T-helper 22 cell (primary cell): ENCODE results near the gene GRM1.

Experiments
- DNase-seq: peaks from one replicate; pipeline ENCODE4 v3.0.0-alpha.2; 2020; ENCODE audit warnings: low read depth

GRM1 gene

DNA sequence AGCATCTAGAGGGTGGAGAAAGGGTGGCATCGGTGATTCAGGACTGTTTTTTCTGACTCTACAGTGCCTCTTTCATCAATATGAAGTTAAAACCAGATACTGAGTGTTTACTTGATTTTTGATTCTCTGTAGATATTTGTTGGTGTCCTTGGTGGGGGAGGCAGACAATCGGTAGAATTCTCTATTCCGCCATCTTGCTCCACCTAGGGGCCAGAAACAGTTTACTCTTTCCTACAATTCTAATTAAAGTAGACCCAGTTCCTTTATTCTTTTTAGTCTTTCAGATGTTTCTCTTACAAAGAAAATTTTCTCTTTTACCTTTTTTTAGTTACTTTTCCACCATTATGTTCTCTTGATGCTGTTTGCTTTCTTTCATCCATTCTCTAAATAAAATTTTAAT lies 352.6 kb downstream of the GRM1 start:
- DNase-seq = no peak

DNA sequence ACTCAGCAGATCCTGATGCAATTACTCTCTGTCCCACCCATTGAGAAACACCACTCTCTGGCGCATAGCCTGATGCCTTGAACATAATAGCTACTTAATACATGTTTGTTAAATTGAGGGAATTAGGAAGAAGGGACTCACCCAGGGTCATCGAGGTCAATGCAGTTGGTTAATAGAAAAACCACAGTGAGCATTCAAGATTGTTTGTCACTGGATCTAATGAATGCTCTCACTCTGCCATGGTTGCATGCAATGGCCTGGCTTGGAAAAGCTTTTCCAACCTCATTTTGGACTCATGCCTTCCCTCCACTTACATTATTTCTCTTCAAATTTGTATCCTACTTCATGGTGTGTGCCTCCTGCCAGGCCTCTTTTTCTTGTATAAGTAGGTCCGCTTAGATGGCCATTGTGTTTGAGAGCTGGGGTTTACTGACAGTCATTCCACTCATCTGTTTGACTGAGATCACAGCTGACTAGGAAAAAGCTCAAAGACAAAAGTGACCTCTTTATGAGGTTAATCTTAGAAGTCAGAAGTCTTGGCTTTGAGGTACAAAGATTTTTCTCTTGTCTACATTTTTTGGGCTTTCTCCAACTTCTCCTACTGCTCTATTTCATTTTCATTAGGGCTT lies 360.0 kb downstream of the GRM1 start:
- no peak for DNase-seq

DNA sequence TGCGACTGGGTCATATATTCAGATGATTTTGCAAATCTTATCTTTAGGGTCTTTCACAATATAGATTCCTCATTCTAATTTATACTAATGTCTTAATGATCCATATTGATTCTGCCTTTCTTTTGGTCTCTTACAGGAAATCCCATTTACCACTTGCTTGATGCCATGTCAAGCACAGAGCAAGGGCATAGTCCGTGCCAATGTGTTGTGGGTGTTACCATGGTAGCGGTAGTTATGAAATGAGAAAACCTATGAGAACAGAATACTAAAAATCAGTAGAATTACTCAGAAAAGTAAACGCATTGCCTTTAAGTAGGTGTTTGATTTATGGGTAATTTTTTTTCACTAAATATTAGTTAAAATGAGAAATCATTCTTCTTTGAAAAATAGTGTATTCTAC lies 360.9 kb downstream of the GRM1 start:
- no peak for DNase-seq

DNA sequence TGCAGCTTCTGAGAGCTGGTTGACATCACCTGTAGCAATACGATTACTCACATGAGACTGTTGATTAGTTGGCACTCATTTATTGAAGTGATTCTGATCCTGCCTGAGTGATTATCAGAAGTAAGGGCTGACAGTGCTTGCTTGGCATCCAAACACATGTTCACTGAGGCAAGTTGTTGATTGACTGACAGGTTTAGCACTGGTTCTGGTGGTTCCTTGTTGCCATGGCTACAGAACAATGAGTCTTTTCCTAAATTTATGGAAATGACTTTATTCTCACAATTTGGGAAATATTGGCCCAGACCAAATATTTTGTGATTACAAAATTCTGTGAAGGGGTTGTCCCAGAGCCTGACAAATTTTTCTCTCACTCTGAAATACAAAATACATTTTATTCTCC lies 368.8 kb downstream of the GRM1 start:
- DNase-seq = no peak

DNA sequence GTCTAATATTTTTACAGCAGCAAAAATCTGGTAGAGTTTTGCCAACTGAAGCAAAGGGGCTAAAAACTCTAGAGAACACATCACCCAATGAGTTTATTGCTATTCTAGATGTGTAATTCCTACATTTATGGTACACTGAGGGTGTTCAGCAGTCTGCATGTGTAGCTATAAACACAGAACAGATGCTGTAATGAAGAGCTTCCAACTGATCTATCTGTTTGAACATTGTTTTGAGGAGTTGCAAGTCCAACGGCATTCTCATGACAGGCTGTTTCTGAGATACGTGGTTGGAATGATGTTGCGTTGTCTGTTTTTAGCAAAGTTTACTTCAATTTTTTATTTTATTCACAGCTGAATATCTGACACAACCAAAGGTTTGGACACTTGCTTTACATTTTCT lies 373.6 kb downstream of the GRM1 start:
- DNase-seq = no peak

DNA sequence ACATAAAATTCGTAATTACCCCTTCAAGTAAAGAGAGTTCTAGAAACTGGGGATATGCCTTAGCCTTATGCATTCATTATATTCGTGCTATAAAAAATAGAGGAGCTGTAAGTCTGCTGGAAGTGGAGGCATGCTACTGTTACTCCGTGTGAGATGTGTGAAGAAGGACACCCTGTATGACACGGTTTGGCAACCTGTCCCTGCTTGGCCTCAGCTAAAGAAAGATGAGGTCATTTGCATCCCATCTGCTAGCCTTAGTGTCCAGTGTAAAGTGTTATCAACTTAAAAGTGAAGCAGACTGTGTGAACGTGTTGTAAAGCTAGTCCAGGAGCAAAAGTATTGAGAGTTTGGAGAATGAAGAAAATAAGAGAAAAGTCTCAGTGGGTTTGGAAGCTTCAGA lies 379.7 kb downstream of the GRM1 start:
- DNase-seq = no peak

DNA sequence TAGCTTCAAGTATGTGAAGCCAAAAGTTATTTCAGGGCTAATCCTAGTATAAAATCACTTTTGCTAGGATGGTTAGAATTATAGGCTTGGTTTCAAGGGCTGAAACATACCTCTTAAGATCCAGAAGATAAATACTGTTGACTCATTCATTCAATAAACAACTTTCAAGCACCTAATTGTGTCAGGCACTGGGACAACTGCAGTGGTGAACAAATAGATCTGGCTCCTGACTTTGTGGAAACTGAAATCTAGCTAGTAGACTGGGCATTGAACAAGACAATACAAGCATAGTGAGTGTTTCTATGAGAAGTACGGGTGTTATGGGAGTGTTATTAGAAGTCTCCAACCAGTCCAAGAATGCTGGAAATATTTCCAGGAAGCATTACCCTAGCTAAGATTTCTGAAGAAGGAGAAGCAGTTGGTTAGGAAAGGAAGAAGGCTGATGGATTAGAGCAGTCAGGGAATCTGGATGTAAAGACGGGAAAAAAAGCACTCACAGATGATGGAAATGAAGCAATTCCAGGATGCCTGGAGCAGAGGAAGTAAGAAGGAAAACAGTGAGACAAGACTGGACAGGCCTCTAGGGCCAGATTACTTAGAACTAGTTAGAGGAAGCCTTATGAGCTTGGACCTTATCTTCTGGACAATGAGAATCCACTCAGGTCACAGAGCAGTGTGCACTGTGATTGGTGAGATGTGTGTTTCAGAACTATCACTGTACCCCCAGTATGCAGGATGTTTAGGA lies 382.2 kb downstream of the GRM1 start:
- DNase-seq = no peak

DNA sequence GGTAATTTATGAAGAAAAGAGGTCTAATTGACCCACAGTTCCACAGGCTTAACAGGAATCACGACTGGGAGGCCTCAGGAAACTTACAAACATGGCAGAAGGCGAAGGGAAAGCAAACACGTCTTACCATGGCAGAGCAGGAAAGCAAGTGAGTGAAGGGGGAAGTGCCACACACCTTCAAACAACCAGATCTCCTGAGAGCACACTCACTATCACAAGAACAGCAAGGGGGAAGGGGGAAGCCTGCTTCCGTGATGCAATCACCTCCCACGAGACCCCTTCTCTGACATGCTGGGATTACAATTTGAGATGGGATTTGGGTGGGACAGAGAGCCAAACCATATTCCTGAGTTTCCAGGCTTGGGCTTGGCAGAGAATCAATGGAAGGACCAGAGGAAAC lies 390.7 kb downstream of the GRM1 start:
- DNase-seq = no peak

DNA sequence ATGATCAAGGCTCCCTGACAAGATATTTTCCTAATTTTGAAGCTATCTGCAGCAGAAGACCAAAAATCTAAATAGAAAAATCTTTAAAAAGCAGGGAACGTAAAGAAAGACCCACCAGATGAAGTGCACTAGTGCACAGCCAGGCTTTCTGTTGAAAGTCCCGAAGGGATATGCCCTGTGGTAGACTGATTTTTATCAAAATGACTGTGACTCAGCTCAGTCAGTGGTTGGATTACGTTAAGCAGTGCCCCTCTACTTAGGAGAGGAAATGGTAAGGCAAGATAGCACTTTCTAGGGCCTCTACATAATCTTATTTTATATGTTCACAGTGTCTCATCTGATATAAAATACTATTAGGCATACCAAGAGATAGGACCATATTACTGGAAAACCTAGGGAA lies 391.4 kb downstream of the GRM1 start:
- DNase-seq = no peak

DNA sequence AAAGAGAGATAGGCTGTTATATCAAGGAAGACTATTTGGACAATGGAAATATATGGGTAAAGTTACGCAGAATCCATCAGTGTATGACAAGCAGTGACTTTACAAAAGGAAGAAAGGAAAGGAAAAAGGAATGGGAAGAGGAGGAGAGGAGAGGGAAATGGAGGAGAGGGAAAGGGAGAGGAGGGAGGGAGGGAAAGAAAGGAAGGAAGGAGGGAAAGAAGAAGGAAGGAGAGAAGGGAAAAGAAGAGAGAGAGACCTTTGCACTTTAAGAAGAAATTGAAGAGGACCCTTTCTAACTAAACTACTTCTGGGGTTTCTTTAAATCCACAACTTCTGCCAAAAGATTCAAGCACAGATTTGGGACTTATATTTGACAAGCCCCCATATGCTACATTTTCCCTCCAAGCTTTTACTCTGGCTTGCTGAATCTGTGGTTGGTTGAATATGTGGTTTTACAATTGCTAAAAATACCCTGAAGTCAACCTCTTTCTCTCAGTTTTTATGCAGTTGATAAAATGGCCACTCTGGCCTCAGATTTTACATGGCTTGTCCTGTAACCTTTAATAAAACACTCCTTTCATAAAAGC lies 394.0 kb downstream of the GRM1 start:
- no peak for DNase-seq

DNA sequence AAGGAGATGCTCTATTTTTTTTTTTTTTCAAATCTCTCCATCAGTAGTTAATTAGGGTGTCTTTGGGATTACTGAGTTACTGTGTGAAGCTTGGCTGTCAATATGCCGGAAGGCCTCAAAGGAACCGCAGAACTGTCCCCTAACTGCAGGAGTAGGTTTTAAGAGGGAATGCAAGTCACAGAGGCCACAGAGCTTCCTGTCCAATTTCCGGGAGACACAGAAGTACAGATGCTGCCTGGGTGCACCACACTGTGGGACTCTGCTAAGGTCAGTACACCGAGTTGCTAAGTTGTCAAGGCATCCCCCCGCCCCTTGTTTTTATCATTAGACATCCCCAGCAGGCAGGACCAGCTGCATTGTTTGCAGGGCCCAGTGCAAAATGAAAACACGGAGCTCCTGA lies 394.6 kb downstream of the GRM1 start:
- no peak for DNase-seq

DNA sequence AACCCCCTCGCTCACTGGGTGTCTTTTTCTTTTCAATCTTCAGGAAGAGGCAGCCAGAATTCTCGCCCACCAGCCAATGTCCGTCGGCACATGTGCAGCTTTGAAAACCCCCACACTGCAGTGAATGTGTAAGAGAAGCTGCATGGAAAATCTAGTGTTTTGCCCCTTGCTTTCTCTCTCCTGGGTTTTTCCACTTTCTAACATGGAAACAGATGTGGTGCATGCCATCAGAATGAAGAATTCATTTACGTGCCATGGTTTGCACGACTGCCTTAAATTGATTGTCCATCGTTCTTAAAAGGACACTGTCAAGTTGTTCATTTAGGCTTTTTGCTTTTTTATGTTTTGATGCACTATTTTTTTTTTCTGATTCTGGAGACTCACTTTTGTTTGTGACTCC lies 397.7 kb downstream of the GRM1 start:
- no peak for DNase-seq

DNA sequence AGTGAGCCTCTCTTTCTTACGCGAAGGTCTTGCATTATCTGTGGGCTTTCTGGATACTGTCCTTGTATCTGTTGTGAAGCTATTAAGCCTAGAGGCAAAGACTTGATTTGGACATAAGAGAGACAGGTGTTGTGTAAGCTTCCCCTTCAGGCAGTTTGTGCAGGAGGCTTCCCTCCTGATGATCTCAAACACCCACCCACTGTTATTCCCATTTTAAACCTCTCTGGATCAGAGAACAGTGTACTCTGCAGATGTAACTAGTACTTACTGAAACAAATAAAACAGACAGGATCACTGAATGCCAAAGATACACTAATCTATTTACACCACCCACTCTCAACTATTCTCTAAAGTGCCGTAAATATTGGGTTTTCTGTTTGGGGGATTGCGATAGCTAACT lies 401.0 kb downstream of the GRM1 start:
- no peak for DNase-seq

DNA sequence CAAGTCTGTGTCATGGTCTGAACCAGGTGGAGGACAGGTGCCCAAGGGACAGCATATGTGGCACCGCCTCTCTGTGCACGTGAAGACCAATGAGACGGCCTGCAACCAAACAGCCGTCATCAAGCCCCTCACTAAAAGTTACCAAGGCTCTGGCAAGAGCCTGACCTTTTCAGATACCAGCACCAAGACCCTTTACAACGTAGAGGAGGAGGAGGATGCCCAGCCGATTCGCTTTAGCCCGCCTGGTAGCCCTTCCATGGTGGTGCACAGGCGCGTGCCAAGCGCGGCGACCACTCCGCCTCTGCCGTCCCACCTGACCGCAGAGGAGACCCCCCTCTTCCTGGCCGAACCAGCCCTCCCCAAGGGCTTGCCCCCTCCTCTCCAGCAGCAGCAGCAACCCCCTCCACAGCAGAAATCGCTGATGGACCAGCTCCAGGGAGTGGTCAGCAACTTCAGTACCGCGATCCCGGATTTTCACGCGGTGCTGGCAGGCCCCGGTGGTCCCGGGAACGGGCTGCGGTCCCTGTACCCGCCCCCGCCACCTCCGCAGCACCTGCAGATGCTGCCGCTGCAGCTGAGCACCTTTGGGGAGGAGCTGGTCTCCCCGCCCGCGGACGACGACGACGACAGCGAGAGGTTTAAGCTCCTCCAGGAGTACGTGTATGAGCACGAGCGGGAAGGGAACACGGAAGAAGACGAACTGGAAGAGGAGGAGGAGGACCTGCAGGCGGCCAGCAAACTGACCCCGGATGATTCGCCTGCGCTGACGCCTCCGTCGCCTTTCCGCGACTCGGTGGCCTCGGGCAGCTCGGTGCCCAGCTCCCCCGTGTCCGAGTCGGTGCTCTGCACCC lies 405.2 kb downstream of the GRM1 start:
- no peak for DNase-seq

DNA sequence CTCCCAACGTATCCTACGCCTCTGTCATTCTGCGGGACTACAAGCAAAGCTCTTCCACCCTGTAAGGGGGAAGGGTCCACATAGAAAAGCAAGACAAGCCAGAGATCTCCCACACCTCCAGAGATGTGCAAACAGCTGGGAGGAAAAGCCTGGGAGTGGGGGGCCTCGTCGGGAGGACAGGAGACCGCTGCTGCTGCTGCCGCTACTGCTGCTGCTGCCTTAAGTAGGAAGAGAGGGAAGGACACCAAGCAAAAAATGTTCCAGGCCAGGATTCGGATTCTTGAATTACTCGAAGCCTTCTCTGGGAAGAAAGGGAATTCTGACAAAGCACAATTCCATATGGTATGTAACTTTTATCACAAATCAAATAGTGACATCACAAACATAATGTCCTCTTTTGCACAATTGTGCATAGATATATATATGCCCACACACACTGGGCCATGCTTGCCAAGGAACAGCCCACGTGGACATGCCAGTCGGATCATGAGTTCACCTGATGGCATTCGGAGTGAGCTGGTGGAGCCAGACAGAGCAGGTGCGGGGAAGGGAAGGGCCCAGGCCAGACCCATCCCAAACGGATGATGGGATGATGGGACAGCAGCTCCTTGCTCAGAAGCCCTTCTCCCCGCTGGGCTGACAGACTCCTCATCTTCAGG lies 406.0 kb downstream of the GRM1 start:
- DNase-seq = no peak

DNA sequence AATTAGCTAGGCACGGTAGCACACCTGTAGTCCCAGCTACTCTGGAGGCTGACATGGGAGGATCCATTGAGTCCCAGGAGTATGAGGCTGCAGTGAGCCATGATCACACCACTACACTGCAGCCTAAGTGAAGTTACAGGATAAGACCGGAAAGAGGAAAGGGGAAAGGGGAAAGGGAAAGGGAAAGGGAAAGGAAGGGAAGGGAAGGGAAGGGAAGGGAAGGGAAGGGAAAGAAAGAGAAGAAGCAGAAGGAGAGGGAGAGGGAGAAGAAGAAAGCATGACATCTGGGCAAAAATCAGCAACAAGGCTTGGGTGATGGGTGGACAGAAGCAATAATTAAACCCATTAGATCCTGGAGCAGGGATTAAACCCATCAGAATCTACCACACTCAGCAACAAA lies 413.0 kb downstream of the GRM1 start:
- no peak for DNase-seq

DNA sequence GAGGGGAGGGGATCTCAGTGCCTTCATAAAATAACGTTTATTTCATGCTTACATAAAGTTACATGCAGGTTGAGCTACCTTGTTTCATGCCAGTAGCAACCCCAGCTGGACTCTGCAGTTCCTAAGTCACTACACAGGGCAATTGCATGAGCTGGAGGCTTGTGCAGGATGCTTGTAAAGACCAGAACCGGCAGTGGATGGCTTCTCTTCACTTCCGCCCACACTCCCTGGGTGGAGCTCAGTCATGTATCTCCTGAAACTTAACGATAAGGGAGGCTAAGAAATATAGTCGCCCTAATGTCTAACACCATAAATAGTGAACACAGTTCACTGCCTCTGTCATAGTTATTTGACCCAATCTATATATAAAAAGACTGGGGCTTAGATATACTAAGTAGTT lies 415.3 kb downstream of the GRM1 start:
- DNase-seq = no peak

DNA sequence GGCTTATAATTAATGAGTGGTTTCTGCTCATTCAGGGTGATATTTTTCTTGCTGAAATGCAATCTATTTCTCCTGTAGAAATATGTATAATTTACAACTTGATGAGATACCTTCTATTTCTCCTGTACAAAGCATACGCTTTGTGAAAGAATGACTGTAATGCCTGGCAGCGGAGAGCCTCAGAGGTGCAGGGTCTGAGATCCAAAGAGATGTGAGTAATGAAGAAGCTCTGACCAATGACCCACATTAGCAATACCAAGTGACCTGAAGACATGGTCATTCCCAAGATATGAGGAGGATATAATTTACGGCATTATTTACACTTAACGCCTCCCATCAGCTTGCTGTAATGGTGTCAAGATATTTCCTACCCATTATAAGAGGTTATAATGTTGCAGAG lies 416.4 kb downstream of the GRM1 start:
- no peak for DNase-seq

DNA sequence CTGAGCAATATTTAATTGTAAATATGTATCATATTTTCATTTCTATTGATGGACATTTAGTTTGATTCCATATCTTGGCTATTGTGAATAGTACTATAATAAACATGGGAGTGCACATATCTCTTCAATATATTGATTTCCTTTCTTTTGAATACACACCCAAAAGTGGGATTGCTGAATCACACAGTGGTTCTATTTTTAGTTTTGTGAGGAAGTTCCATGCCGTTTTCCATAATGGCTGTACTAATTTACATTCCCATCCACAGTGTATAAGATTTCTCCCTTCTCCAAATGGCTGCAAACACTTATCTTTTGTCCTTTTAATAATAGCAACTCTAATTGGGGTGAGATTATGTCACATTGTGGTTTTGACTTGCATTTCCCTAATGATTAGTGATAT lies 428.0 kb downstream of the GRM1 start:
- no peak for DNase-seq

DNA sequence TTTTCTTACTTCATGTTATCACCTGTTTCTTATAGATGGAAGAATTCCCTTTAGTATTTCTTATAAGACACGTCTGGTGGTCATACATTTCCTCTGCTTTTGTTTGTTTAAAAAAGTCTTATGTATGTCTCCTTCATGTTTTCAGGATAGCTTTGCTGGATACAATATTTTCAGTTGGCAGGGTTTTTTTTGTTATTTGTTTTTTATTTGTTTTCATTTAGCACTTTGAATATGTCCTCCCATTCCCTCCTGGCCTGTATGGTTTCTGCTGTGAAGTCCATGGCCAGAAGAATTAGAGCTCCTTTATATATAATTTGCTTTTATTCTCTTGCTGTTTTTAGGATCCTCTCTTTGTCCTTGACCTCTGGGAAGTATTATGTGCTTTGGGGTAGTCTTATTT lies 432.1 kb downstream of the GRM1 start:
- no peak for DNase-seq

DNA sequence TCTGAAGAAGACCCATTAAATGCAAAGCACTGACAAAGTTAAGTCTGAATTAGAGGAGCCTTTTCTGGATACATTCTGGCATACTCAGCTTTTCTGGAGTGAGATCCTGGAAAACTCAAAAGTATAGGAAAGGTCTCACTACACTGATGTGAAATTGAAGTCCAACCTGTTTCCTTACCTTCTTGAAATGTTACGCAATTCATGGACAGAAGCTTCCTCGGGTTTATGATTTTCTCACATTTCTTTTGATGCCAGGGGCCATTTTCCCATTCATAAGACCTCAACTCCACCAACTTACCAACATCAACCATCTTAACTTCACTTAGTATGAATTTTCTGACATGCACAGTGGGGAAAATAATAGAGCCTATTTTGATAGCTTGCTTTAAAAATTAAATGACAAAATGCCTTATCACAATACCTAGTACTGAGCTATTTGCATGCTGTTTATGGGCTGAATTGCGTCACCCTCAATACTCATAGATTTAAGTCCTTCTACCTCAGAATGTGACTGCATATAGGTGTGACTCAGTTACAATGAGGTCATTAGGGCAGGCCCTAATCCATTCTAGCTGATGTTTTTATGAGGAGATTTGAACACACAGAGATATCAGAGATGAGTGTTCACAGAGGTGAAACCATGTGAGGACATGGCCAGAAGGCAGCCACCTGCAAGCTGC lies 441.4 kb downstream of the GRM1 start:
- DNase-seq = no peak

DNA sequence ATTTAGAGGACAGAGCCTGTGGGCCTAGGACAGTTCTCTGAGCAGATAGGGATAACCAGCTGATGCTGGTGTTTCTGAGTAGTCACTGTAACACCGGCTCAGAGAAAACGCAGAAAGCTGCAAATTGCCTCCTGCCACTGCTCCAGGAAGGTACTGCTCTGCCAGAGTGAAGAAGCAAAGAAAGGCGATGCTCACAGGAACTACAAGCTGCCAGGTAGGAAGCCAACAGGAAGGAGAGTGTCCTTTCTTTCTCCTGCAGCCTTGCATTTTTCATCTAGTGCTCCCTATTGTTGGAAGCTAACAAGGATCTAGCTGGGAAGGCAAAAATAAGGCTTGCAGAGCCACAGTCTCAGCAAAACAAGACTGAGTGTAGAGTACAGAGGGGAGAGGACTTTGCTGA lies 444.1 kb downstream of the GRM1 start:
- no peak for DNase-seq
